ENCODE measurements around the gene TAF11.
A peak's percentile ranks its signal among the peaks of the same experiment; 100 is the strongest.
"Not testable (repeated sequence)": the region's sequence is repeated elsewhere in the genome, so short reads cannot be mapped to it uniquely, and the experiment has no call there.

TAF11 gene

GRCh38 chr6:34904990-34905613 lies 17.3 kb upstream of the TAF11 start:
- no peak for DNase-seq

DNA sequence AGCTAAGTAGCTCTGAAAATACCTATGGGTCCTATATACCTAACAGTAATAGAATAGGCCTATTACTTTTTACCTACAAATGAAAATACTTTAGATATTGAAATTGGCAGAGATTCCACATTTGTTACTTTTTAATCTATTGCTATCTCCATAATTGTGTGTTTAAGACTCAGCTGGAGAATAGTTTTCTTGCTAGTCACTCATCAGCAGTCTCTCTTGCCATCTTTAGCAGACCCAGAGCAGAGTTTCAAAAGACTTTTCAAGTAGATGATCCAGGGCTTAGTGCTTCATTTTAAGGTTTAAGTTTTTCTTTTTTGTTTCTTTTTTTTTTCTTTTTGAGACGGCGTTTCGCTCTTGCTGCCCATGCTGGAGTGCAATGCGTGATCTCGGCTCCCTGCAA lies 14.1 kb upstream of the TAF11 start:
- DNase-seq: no peak

DNA sequence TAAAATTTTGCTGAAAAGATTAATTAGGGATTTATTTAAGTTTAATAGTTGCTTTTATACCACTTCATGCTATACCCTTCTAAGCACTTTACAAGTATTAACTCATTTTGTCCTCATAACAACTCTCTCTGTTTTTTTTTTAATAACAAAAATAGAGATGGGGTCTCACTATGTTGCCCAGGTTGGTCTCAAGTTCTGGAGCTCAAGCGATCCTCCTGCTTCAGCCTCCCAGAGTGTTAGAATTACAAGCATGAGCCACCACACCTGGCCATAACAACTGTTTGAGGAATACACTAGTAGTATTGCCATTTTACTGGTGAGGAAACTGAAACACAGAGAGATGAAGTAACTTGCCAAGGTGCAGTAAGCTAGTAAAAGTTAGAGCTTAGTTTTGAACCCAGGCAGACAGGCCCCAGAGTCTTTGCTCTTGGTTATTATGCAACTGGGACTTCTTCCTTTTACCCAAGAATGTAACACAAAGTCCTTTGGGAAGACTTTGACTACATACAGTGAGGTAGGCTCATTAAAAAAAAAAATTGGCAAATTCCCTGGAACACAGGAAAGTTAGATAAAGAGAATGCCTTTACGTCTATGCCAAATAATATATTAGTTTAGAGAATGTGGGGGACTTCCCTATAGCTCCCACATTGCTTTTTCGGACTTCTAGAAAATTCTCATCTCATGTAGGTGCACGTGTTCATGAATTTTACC lies 12.6 kb upstream of the TAF11 start:
- no peak for DNase-seq

GRCh38 chr6:34899748-34900147 lies 11.9 kb upstream of the TAF11 start:
- not testable (repeated sequence) for DNase-seq

DNA sequence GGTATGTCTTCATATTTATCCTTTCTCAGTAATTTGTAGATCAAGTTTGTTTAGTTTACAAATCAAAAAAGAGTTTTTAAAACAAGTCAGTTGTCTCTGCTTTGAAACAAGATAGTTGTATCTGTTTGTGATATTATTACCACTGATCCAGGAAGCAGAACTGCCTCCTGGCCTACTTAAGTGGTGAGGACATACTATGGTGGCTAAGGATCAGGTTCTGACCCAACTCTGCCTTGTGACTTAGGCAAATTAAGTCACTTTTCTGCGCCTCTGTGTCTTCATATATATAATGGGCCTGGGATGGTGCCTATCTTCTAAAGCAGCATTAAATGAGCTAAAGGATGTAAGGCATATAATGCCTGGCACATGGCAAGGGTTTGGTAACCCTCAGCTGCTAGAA lies 9.9 kb upstream of the TAF11 start:
- DNase-seq: no peak

GRCh38 chr6:34897130-34897529 lies 9.3 kb upstream of the TAF11 start:
- no peak for DNase-seq

- DNase-seq: no peak
Measured at GRCh38 chr6:34894693-34895092, 6.9 kb upstream of the TAF11 start.

- no peak for DNase-seq
Measured at GRCh38 chr6:34891296-34891695, 3.5 kb upstream of the TAF11 start.

GRCh38 chr6:34890533-34890925 lies 2.7 kb upstream of the TAF11 start:
- no peak for DNase-seq

DNA sequence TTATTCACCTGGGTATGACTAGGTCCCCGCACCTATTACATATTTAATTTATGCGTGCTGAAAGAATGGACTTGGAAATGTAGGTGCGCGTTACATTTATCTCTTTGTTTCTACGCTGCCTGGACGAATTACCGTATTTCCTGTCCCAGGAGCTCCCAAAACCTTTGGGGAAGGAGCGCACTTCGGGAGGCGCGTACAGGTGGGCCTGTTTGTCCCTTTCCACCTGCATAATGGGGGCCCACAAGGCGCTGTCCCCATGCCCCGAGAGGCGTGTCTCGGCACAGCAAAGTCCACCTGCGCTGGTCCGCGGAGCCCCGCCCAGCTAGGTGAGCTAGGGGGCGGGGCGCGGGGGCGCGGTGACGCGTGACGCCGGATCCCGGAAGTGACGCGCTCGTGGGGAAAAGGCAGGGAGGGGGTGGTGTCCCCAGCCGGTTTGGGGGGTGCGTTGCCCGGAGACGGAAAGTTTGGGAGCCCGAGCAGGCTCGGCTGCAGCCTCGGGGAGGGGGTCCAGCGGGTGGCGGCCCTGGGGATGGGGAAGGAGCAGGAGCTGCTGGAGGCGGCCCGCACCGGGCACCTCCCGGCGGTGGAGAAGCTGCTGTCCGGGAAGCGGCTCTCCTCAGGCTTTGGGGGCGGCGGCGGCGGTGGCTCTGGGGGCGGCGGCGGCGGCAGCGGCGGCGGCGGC lies 1.2 kb upstream of the TAF11 start, which contains the start of gene ANKS1A:
Gene ANKS1A (plus strand): TSS at position 382 of the 682 bp plus-strand sequence. CDS start 148 bp downstream, at position 530.
- DNase-seq: peak; percentile 5

- DNase-seq: no peak
Measured at GRCh38 chr6:34888514-34888856, 643 bp upstream of the TAF11 start.

DNA sequence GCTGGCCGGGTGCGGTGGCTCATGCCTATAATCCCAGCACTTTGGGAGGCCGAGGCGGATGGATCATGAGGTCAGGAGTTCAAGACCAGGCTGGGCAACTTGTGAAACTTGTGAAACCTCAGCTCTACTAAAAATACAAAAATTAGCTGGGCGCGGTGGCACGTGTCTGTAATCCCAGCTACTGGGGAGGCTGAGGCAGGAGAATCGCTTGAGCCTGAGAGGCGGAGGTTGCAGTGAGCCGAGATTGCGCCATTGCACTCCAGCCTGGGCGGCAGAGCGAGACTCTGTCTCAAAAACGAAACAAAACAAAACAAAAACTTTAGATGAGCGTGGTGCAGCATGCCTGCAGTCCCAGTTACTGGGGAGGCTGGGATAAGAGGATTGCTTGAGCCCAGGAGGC lies 2.0 kb downstream of the TAF11 start:
- not testable (repeated sequence) for DNase-seq

DNA sequence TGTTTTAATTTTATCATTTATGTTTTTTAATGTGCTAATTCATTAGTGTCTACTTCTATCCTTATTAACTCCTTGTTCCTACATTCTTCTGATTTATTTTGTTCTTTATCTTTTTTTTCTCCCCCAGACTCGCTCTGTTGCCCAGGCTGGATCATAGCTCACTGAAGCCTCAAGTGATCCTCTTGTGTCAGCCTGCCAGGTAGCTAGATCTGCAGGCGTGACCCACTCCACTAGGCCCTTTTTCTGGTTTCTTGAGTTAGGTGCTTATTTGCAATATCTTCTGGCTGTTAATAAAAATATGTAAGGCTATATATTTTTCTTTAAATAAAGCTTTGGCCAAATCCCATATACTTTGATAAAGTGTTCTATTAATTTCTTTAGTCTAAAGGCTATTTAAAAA lies 2.8 kb downstream of the TAF11 start:
- DNase-seq: no peak

- not testable (repeated sequence) for DNase-seq
Measured at GRCh38 chr6:34884073-34884472, 3.8 kb downstream of the TAF11 start.

DNA sequence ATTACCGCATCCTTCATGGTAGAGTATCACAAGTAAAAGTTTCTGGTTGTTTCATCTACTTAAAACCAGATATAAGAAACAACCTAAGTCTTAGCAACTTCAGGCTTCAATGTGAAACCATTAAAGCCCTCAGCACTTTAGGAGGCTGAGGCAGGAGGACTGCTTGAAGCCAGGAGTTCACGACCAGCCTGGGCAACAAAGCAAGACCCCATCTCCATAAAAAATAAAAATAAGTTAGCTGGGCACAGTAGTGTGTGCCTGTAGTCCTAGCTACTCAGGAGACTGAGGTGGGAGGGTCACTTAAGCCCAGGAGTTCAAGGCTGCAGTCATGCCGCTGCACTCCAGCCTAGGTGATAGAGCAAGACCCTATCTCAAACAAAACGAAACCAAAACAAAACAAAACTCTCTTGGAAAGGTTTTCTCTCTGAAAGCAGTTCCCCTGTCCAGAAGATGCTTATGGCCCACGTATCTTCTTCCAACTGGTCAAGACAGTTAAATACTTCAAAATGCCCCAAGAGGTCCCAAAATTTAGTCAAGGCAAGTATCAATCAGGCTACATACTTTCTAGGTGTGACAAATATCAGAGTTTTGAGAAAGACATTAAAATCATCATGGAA lies 9.9 kb downstream of the TAF11 start:
- DNase-seq: no peak

GRCh38 chr6:34877259-34877658 lies 10.6 kb downstream of the TAF11 start:
- no peak for DNase-seq

GRCh38 chr6:34876472-34876871 lies 11.4 kb downstream of the TAF11 start:
- DNase-seq: no peak

DNA sequence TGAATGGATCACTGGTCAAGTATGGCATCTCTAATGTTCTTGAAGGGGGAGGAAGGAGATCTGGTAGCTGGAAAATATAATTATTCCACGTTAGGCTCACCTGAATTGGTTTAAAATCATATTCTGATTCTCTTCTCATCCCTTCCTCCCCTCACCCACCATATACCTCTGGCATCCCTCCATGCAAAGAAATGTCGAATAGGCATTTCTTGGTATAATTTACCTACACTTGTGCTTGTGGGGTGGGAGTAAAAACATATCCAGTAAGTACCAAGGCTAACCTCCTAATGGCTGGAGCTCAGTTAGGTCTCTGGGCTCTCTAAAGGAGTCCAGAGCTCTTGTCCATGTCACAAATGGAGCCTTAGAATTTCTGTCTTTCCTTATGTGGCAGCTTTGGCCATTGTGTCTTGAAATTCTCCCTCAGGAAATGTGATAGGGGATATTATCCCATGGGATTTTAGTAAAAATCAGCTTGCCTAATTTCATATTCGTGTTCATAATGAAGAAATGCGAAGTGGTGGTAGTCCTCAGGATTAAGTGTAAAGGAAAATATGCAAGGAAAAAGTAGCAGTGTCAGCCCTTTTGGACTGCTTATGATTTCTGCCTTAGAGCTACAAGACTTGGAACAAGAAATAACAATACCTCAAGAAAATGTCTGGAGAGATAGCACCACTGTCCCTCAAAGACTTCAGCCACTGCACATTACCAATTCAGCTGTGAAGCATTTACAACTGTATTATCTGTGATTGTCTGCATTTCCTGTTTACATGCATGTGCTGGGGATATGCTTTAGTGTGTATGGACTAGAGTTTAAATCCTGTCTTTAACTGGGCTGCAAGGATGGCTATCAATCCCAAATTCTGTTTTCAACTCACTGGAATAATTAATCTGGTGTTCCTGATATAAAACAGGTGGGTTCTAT lies 12.3 kb downstream of the TAF11 start:
- no peak for DNase-seq

DNA sequence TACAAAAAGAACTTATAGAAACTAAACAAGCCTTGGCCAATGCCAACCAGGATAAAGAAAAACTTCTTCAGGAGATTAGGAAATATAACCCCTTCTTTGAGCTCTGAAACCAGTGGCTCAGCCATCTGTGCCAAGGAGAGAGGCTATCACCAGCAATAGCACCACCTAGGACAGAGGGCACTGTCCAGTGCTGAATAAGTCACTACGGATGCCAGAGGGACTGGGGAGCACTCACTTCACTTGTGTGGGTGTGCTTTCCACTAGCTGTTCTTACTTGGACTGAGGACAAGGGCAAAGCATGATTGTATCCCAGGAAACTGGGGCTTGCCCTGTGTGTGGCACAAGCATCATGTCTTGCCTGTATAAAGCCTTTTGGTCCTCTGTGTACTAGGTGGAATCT lies 15.5 kb downstream of the TAF11 start:
- no peak for DNase-seq

DNA sequence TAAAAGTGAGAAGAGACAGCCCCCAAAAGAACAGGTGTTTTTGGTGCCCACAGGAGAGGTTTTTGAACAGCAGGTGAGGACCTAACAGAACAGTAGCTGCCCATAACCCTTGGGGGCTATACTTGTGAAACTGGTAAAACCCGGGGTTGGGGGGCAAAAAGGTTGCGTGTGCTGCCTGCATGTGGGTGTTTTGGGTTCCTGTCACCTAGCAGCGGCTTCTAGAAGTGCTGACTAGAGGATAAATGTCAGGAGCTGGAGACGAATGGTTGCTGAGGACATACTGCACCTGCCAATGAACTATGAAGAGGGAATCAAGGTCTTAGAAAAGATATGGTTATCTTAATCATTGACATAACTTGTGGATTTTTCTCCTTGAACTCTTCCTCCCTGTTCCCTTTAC lies 16.0 kb downstream of the TAF11 start:
- no peak for DNase-seq

DNA sequence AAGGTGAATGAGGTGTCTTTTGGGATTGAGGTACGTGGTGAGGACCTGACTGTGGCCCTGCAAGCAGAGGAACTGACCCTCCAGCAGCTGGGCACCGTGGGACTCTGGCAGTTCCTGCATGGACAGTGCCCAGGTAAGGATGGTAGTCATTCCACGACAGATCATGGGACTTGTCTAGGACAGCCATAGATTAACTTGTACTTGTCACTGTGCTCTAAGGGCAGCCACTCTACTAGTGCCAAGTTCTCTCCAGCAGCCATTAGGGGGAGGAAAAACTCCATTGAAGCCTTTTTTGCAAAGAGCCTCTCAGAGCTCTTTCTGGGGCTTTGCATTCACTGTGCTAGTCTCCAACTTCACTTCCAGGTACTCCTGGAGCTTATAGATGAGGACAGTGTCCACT lies 20.4 kb downstream of the TAF11 start:
- no peak for DNase-seq

DNA sequence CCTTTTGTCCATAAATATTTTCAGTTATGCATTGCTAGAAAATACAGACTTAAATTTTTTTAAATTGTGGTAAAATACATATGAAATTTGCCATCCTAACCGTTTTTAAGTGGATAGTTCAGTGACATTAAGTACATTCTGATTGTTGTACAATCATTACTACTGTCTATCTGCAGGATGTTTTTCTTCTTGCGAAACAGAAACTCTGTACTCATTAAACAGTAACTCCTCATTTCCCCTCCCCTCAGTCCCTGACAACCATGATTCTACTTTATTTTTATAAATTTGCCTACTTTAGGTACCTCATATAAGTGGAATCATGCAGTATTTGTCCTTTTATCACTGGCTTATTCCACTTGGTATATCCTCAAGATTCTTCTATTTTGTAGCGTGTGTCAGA lies 21.3 kb downstream of the TAF11 start:
- DNase-seq: no peak

- no peak for DNase-seq
Measured at GRCh38 chr6:34865107-34865506, 22.7 kb downstream of the TAF11 start.

All from NCI-H187 treated with DMSO at 0.1 percent for 48 hours (cell line).